Hematopoietic multipotent progenitor cell treated with erythropoietin and hydrocortisone succinate and interleukin-3 and kit ligand, for 4 days (in vitro differentiated cells): ENCODE measurements around the gene ZNF563.
A peak's percentile ranks its signal among the peaks of the same experiment; 100 is the strongest.
"Not testable (repeated sequence)": the region's sequence is repeated elsewhere in the genome, so short reads cannot be mapped to it uniquely, and the experiment has no call there.

Source experiments
- DNase-seq: peaks from one replicate; pipeline ENCODE4 v3.0.0-alpha.2; 2015

The ZNF563 gene

DNA sequence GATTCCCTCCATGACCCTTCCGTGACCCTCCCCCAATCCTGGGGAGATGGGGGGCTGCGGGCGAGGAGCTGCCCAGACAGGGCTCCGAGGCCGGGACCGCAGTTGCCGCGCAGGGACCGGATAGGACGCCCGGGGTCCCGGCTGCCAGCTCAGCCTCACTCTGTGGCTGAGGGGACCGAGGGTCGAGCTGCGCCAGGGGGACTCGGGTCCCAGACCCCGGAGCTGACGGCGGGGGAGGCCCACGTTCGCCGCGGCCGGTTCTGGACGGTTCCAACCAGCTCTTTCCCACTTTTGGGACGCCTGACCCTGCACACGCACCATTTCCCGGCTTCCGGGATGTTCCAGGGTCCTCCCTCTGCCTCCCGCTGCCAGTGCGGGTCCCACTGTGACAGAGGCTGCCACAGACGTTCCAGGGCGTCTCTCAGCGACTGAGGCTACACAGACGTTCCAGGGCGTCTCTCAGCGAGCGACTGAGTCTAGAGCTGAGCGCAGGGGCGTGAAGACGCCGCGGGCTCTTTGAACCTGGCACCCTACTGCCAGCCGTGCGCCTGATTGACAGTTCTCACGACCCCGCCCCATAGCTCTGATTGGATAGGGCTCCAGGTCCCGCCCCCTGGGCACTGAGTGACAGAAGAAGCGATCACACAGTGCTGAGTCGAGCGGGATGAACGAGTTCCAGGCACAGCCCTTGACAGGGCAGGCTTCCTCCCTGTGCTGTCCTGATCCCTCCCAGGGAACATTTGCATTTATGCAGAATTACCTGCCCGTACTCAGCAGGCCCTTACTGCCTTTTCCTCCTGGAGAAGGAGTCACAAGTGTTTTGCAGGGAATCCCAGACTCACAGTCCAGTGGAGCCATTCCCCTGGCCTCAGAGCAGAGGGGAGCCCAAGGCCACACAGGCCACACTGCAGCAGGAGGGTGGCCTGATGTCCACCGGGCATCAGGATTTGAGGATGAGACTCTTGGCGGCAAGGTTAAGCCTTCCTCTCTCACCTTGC is at the start of gene ZNF563:
TSS of gene ZNF563 (minus strand) at position 472 of the 998 bp plus-strand sequence. CDS start at position 321, 151 bp downstream.
- DNase-seq: peak; percentile 98

DNA sequence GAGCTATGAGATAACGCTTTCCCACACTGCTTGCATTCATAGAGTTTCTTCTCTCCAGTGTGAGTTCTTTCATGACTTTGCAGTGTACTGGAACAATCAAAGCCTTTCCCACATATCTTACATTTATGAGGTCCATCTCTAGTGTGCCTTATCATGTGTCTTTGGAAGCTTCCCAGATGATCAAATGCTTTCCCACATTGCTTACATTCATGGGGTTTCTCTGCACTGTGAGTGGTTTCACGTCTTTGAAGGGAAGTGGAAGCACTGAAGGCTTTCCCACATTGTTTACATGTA is 47.0 kb upstream of the ZNF563 start:
- DNase-seq: no peak

DNA sequence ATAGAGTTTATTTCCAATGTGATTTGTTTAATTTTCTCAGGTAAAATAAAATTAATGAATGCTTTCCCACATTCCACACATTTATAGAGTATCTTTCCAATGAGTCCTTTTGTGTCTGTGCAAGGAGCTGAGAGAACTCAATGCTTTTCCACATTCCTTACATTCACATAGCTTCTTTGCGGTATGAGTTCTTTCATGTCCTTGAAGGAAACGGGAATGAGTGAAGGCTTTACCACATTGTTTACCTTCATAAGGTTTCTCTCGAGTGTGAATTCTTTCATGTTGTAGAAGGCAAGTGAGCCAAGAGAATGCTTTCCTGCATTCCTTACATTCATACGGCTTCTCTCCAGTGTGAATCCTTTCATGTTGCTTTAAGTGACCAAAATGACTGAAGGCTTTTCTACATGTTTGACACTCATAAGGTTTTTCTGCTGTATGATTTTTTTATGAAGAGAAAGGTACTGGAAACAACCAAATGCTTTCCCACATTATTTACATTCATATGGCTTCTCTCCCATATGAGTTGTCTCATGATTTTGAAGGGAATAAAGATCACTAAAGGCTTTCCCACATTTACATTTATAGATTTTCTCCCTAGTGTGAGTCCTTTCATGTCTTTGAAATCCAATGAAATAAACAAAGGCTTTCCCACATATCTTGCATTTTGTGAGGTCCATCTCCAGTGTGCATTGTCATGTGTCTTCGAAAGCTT is 46.5 kb upstream of the ZNF563 start:
- DNase-seq: no peak

DNA sequence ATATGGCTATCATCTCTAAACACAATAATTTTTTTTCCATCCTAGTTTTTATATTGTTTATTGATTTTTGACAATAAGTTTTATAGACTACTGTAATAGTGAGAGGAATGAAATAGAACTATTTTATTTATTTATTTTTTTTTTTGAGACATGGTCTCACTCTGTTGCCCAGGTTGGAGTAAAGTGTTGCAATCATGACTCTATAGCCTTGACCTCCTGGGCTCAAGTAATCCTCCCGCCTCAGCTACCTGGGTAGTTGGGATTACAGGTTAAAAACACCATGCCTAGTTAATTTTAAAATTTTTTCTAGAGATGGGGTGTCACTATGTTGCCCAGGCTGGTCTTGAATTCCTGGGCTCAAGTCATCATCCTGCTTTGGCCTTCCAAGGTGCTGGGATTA is 40.6 kb upstream of the ZNF563 start:
- DNase-seq: no peak

DNA sequence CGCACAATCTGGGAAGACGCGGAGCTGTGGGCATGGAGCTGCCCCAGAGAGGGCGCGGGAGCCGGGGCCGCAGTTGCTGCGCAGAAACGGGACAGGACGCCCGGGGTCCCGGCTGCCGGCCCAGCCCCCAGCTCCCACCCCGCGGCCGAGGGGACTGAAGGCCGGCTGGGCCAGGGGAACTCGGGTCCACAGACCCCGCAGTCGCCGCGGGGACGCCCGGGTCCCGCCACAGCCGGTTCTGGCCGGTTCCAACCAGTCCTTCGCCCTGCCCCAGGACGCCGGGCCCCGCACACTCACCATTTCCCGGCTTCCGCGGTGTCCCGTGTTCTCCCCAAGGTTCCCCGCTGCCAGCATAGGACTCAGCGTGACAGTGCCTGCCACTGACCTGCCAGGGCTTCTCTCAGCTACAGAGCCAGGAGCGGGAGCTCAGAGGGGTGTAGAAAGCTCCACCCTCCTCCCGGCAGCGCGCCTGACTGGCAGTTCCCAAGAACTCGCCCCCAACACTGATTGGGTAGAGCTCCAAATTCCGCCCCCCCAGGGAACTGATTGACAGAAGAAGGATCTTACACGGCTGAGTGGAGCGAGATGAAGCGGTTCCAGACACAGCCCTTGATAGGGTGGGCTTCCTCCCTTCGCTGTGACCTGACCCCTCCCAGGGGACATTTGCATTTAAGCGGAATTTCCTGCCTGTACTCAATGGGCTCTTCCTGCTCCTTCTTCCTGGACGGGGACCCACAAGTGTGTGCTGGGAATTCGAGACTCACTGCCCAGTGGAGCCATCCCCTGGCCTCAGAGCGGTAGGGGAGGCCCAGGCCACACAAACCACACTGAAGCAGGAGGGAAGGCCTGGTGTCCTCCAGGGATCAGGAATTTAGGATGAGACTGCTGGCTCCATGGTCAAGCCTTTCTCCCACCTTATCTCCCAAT is 32.1 kb upstream of the ZNF563 start, which contains the start of gene ZNF442:
TSS of gene ZNF442 (minus strand) at position 448 of the 927 bp plus-strand sequence. CDS start 2,052 bp downstream, outside the sequence.
- peak; percentile 97 for DNase-seq

DNA sequence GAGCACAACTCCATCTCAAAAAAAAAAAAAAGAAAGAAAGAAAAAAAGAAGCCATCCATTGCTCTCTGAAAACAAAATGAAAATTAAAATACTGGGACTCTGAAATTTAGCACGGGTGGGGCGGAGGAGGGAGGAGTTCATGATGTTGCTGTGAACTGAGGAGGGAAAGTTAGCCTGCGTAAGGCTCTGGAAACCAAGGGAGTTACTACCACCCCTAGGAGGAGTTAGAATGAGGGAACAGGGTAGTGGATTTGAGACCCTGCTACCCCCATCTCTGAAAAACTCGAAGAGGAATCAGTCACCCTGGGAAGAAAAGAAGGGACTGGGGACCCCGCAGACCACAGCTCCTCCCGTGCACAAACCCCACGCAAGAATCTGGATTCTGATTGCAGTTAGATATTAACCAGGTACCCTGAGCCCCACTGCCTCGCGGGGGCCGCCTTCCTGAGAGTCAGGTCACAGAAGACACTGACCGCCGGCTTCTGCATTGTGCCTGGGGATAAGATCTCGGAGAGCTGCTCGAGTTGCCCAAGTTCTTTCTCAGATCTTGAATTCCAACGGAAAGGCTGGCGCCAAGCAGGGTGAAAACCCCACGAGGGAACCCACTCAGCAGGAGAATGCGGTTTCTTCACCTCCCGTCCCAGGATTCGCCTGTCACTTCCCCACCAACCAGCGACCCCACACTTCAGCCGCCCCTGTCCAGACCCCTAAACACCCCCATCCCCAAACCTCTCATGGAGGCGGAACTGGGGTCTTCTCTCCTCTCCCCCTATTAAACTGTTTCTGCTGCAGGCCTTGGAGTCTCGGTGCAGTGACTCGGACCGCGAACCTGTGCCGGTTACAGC is 31.2 kb upstream of the ZNF563 start:
- DNase-seq: peak; percentile 49

DNA sequence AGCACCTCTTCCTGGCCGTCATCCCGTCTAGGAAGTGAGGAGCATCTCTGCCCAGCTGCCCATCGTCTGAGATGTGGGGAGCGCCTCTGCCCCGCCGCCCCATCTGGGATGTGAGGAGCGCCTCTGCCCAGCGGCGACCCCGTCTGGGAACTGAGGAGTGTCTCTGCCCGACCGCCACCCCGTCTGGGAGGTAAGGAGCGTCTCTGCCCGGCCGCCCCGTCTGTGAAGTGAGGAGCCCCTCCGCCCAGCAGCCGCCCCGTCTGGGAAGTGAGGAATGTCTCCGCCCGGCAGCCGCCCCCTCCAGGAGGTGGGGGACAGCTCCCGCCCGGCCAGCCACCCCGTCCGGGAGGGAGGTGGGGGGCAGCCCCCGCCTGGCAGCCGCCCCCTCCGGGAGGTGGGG is 28.8 kb upstream of the ZNF563 start:
- DNase-seq: not testable (repeated sequence)

DNA sequence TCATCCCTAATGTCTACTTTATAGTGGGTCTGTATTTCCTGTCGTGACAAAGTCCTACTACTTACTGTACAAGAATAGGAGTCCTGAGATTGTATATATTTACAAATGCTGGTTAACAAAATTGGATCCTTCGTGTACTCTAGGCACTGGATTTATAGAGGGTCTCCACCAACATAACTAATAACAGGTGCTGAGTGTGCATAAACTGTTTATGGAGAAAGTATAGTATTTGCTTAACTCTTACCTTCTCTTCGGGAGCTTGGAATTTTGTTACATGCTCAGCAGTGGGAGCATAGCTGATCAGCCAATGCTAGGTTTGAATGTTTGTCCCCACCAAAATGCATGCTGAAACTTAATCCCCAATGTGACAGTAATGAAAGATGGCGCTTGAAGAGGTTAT is 19.9 kb upstream of the ZNF563 start:
- DNase-seq: no peak

DNA sequence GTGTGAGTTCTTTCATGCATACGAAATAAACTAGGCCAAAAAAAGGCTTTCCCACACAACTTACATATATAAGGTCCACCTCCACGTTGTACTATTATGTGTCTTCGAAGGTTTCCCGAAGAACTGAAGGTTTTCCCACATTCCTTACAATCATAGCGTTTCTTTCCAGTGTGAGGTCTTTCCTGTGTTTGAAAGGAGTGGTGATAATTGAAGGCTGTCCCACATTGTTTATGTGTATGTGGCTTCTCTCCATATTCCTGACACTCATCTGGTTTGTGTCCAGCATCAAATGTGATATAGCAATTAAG is 17.4 kb upstream of the ZNF563 start:
- no peak for DNase-seq

DNA sequence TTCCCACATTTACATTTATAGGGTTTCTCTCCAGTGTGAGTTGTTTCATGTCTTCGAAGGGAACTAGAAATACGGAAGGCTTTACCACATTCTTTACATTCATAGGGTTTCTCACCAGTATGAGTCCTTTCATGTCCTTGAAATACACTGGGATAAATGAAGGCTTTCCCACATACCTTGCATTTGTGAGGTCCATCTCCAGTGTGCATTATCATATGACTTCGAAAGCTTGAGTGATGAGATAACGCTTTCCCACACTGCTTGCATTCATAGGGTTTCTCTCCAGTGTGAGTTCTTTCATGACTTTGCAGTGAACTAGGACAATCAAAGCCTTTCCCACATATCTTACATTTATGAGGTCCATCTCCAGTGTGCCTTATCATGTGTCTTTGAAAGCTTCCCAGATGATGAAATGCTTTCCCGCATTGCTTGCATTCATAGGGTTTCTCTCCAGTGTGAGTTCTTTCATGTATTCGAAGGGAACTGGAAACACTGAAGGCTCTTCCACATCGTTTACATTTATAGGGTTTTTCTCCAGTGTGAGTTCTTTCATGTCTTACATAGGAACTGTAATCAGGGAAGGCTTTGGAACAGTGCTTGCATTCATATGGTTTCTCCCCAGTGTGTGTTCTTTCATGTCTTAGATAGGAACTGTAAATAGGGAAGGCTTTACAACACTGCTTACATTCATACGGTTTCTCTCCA is 16.9 kb upstream of the ZNF563 start:
- DNase-seq: no peak

DNA sequence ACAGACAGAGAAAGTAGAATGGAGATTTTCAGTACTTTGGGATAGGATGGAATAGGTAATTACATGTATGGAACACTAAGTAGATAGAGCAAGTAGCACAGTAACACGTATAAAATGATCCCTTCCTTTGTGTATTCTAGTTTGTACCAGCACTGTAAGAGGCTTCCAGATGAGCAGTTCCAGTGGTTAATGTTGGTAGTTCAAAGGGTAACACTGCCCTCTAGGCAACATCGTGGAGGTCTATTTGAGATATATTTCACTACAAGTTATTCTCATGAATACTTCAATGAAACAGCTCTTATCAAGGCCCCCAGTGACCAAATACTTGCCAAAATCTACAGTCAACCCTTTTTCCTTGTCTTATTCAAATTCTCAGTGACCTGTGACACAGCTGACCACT is 13.5 kb upstream of the ZNF563 start:
- peak; percentile 43 for DNase-seq

DNA sequence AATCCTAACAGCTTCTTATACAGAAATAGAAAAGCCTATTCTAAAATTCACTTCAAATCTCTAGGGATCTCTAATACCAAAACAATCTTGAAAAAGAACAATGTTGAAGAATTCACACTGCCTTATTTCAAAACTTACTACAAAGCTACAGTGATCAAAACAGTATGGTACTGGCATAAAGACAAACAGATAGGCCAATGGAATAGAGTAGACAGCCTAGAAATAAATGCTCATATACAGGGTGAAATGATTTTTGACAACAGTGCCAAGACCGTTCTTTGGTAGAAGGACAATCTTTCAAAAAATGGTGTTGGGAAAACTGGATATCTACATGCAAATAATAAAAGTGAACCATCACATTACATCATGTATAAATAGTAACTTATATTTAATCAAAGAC is 11.8 kb upstream of the ZNF563 start:
- DNase-seq: no peak

DNA sequence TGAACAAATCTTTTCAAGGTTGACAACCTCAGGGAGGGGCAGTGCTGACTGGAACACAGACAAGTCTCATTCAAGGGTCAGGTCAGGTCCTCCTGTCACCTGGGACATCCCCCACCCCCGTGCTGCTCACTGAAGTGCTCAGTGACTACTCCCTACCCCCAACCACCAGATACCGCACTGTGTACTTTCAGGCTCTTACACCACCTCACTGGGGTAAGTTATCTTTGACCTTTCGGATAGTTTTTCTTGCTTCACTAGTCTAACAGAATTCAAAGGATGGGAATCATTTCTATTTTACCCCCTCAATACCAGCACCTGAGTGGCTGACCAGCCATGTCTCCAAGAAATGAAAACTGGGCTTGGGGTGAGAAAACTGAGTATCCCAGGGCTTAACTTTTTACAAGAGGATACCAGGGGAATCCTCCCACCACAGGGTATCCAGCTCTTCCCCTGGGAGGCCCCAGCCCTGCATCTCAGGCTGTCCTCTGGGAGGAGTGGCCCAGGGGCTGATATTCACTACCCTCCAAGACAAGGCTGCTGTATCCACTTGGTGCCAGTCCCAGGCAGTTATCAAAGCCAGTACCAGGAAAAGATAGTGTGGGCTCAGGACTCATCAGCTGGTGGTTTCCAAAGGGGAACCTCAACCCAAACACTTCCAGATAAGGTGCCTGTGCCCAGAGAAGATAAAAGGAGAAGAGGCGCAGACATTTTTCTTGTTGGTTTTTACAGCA is 2.1 kb downstream of the ZNF563 start:
- peak; percentile 91 for DNase-seq

DNA sequence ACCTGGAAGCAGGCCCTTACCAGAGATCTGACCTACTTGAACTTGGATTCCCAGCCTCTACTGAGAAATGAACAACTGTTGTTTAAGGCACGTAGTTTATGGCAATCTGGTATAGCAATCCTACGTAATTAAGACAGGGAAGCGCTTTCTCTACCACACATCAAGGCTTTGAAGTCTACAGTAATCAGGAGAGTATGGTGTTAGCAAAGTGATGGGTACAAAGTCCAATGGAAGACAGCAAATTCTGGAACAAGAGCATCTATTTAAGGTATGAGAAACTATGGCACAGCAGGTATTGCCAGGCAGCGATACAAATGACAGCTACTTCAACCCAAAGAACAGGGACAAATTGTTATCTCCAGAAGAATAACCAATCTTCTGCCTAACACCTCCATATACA is 3.1 kb downstream of the ZNF563 start:
- DNase-seq: no peak

DNA sequence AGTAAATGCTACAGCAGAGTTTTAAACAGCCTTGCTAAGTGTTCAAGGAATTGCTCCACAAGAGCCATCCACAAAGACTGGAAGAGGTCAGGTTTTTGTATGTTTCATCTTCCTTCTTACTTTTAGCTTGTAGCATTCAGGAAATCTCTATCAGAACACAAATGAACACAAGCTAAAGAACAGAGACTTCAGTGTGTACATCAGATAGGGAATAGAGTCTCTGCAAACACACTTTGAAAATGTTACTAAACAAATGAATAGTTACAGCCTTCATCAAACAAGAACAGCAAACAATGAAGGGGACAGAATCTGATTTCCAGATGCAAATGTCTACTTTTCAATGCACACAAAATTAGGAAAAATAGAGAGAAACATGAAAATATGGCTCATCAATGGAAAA is 7.7 kb downstream of the ZNF563 start:
- no peak for DNase-seq

DNA sequence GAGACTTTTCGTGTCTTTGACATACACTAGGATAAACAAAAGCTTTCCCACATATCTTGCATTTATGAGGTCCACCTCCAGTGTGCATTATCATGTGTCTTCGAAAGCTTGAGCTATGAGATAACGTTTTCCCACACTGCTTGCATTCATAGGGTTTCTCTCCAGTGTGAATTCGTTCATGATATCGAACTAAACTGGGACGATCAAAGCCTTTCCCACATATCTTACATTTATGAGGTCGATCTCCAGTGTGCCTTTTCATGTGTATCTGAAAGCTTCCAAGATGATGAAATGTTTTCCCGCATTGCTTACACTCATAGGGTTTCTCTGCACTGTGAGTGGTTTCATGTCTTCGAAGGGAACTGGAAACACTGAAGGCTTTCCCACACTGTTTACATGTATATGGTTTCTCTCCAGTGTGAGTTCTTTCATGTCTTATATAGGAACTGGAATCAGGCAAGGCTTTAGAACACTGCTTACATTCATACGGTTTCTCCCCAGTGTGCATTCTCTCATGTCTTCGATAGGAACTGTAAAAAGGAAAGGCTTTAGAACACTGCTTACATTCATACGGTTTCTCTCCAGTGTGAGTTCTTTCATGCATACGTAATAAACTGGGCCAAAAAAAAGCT is 14.5 kb downstream of the ZNF563 start:
- no peak for DNase-seq

DNA sequence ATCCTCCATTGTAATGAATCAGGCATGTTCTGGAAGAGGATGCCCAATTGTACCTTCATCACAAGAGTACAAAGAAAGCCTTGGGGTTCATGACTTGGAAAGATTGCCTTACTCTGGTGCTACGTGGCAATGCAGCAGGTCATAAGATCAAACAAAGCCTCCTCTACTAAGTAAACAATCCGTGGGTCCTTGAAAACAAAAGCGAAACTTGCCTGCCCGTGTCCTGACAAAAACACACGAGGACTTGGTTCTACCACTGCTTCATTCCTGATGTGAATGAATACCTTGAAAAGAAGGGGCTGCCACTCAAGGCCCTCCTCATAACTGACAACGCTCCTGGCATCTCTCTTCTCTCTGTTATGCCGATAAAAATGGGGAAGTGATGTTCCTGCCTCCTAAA is 18.9 kb downstream of the ZNF563 start:
- DNase-seq: no peak

DNA sequence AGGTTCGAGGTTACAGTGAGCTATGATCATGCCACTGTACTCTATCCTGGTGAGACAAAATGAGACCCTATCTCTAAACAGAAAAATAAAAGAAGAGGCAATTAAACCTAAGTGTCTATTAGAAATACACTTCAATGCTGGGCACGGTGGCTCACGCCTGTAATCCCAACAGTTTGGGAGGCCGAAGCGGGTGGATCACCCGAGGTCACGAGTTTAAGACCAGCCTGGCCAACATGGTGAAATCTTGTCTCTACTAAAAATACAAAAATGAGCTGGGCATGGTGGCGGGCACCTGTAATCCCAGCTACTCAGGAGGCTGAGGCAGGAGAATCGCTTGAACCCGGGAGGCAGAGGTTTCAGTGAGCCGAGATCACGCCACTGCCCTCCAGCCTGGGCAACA is 24.5 kb downstream of the ZNF563 start:
- not testable (repeated sequence) for DNase-seq

DNA sequence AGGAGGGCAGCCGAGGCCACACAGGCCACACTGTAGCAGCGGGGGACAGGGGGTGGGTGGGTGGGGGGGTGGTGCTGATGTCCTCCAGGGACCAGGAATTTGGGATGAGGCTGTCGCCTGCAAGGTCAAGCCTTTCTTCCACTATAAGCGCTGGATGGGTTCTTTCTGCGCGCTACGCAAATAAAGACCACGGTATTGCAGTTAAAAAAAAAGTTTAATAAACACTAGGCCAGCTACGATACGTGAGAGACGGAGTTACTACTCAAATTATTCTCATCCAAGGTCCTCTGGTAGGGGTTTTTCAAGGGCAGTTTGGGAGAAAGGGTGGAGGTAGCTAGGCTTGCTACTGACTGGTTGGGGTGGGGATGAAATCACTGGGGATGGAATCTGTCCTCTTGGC is 38.2 kb downstream of the ZNF563 start:
- DNase-seq: peak; percentile 28
